HG02610 (cell line): Measurements from ENCODE around the gene PHETA1.

Experiments
- ATAC-seq: cut with Tn5 transposase; IDR thresholded peaks from one replicate; pipeline ENCODE4 v1.9.1; 2021; ENCODE audit warnings: mild to moderate bottlenecking, moderate library complexity; ENCODE audit not compliant: unreplicated experiment

PHETA1 gene

DNA sequence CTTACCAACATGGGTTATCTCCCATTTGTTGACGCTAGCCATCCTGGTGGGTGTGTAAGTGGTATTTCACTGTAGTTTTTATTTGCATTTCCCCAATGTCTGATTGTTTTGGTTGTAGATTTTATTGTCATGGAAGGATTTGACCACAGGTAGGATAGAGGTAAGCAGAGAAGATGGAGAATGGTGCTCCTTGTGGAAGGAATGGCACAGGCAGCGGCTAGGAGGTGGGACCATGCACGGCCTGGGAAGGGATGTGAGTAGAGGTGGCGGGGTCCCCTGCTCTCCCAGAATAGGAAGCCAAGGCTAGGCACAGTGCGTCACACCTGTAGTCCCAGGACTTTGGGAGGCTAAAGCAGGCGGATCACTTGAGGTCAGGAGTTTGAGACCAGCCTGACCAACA is 41.4 kb downstream of the PHETA1 start:
- ATAC-seq, result no peak

DNA sequence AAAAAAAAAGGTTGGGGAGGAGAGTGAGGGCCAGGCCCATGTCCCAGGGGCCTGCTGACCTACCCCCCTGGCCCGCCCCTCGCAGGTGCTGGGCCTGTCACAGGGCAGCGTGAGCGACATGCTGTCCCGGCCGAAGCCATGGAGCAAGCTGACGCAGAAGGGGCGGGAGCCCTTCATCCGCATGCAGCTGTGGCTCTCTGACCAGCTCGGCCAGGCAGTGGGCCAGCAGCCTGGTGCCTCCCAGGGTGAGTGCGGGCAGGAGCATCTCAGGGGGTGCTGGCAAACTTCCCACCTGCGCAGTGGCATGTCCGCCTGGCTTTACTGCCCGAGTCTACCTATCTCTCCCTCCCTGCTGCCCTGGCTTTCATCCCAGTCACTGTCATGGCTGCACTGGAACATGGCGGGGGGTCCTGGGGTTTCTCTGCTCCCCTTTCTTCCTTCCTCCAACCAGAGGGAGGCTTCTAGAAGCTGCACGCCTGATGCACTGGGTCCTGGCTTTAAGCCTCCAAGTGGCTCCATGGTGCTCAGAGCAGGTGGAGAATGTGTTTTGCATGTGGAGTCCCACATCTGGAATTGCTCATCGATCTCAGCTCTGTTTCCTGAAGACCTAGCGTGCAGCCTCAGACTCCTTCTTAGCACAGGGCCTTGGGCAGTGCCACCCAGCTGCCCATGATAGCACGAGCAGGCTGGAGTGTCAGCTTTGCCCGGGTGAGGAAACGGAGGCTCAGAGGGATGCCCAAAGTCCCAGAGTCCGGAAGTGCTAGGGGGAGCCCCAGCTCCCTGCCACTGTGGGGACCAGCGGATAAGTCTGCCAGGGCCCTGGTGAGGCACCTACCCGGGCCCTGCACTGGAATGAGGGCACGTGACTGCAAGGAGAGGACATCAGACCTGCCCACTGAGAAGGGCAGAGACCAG is 46.3 kb downstream of the PHETA1 start:
- no peak for ATAC-seq

DNA sequence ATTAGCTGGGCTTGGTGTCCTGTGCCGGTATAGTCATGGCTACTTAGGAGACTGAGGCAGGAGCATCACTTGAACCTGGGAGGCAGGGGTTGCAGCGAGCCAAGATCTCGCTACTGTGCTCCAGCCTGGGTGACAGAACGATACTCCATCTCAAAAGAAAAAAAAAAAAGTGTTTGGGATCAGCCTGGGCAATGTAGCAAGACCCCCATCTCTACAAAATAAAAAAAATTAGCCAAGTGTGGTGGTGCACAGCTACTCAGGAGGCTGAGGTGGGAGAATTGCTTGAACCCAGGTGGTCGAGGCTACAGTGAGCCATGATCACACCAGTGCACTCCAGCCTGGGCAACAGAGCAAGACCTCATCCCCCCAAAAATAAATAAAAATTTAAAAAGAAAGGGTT is 47.6 kb downstream of the PHETA1 start:
- no peak for ATAC-seq

DNA sequence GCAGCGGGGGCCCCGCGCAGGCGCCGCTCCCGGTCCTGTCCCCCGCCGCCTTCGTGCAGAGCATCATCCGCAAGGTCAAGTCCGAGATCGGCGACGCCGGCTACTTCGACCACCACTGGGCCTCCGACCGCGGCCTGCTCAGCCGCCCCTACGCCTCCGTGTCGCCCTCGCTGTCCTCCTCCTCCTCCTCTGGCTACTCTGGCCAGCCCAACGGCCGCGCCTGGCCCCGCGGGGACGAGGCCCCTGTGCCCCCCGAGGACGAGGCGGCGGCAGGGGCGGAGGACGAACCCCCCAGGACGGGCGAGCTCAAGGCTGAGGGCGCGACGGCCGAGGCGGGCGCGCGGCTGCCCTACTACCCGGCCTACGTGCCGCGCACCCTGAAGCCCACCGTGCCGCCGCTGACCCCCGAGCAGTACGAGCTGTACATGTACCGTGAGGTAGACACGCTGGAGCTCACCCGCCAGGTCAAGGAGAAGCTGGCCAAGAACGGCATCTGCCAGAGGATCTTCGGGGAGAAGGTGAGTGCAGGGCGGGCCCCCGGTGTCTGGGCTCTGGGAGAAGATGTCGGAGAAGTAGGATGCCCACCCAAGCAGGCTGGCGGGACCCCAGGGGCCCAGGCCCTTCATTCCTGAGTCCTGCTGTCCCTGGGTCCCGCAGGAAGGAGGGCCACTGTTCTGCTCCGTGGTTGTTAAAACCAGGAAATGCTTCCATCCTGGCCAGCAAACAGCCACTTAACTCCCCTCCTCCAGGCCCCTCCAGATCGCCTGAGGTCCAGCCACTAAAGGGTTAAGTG is 48.4 kb downstream of the PHETA1 start:
- no peak for ATAC-seq

DNA sequence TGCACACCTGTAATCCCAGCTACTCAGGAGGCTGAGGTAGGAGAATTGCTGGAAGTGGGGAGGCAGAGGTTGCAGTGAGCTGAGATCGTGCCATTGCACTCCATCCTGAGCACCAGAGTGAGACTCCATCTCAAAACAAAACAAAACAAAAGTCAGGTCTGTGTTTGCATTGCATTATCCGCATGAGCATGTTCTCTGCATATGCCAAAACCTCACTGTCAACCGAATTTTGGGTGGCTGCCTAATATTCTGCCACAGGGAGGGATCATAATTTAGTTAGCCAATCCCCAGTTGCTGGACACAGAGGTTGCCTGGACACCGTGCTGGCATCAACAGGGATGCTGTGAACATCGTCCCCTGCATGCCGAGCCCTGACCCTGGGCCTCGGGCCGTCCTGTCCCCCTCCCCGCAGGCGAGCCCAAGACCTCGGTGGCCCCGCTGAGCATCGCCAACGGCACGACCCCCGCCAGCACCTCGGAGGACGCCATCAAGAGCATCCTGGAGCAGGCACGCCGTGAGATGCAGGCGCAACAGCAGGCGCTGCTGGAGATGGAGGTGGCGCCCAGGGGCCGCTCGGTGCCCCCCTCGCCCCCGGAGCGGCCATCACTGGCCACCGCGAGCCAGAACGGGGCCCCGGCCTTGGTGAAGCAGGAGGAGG is 49.2 kb downstream of the PHETA1 start:
- ATAC-seq, result no peak

DNA sequence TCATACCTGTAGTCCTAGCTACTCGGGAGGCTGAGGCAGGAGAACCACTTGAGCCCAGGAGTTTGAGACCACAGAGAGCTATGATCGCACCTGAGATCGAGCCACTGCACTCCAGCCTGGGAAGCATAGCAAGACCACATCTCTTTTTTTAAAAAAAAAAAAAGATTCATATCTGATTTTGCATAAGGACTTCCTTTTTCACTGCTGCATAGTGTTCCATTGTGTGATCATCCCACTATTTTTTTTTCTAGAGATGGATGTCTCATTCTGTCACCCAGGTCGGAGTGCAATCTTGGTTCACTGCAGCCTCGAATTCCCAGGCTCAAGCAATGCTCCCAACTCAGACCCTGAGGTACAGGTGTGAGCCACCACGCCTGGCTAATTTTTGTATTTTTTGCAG is 50.4 kb downstream of the PHETA1 start:
- ATAC-seq, result no peak

DNA sequence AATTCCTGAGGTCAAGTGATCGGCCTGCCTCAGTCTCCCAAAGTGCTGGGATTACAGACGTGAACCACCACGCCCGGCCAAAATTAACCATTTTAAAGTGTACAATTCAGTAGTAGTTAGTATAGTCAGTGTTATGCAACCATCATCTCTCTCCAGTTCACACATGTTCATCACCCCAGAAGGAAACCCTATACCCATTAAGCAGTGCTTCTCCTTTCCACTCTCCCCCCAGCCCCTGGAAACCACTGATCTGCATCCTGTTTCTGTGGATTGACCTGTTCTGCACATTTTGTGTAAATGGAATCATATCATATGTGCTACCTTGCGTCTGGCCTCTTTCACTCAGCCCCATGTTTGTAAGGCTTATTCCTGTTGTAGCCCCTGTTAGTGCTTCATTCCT is 52.2 kb downstream of the PHETA1 start:
- ATAC-seq, result no peak

DNA sequence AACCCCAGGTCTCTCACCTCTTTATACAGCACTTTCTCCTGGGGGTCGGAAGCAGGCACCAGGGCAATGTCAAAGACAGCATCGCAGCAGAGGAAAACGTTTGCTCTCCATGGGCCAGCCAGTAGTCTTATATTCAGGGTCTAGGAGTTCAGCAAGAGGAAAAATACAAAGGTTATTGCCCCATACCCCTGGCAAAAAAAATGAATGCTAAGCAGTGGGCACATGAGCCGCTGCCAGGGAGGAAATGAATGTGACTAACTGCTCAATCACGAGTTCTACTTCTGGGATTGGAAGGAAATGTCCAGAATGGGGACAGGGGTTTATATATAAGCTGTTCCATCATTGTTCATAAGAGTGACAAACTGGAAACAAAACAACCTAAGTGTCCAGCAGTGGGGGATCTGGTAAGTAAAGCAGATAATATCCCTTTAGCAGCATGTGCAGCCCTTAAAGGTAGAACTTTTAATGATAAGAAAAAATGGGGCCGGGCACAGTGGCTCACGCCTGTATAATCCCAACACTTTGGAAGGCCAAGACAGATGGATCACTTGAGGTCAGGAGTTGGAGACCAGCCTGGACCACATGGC is 53.8 kb downstream of the PHETA1 start:
- ATAC-seq, result no peak

DNA sequence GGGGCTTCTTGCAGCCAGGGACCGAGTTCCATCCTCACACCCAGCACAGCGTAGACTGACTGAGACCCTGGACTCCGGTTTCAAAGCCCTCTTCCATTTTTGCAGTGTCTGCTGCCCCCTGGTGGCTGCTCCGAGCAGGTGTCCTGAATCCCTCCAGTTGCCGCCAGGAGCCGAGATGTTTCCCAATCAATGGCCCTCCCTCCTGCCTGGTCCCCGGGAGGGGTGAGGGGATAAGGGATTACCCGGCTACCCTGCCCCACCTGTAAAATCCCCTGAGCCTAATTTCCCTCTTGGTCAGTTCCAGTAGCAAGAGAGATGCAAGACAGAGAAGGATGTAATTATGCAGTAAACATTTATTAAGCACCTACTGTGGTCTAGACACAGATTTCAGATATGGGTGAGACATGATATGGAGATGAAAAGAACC is 55.0 kb downstream of the PHETA1 start:
- no peak for ATAC-seq

DNA sequence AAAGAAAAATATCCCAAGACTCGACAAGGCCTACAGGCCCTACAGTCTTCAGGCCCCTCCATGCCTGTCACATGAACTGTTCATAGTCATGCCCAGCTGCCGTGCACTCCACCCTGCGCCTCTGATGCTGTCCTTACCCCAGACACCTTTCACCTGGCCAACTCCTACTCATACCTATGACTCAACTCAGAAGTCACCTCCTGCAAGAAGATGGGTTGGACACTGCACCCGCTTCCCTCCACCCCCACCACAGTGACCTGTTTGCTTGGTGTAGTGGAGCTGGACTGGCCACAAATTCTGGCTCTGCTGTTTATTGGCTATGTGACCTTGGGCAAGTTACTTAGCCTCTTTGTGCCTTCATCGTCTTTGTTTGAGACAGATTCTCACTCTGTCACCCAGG is 56.2 kb downstream of the PHETA1 start:
- ATAC-seq, result no peak

DNA sequence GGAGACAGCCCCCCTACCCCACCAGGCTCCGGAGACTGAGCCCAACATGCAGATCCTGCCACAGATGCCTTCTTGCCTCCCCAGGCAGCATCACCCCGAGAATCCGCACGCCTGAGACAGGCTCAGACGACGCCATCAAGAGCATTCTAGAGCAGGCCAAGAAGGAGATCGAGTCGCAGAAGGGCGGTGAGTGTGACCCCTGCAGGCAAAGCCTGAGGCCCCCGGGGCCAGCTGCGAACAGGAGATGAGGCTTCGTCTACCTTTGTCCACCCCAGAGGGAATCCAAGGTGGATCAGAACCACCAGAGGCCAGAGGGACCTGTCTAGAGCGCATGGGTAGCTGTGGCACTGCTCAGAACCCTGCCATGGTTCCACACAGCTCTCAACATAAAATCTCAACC is 56.9 kb downstream of the PHETA1 start:
- ATAC-seq, result no peak

DNA sequence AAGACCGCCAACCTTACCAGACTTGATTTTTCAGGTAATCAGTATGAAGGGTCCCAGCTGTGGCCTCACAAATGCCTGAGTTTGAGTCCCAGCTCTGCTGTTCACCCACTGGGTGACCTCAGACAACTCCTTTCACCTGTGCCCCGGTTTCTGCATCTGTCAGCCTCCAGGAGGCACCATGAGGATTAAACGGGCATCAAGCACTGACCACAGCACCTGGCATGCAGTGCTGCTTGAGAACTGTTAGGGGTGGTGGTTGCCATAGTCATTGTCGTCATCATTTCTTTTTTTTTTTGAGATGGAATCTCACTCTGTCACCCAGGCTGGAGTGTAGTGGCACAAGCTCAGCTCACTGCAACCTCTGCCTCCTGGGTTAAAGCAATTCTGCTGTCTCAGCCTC is 57.9 kb downstream of the PHETA1 start:
- no peak for ATAC-seq
